H9 (cell line): ENCODE data around the gene YAE1. TPM values are rescaled to one million over a fixed set of nuclear protein-coding genes. Genes with fewer than 3 reads are reported as not detected.

Experiments
- DNase-seq: peaks from one replicate; pipeline ENCODE4 v3.0.0-alpha.2; 2017
- H2AFZ ChIP-seq: one replicate; pipeline ENCODE4 v1.6.1; 2013; ENCODE audit warnings: mild to moderate bottlenecking, low read length, control low read depth, moderate library complexity
- H2AK5ac ChIP-seq: 2 replicates; pipeline ENCODE4 v1.6.1; 2013; ENCODE audit warnings: low read length, control low read depth, mixed read lengths; ENCODE audit not compliant: insufficient read length
- H2BK120ac ChIP-seq: one replicate; pipeline ENCODE4 v1.6.1; 2013; ENCODE audit warnings: low read depth, mild to moderate bottlenecking, low read length, control low read depth, inconsistent platforms; ENCODE audit not compliant: poor library complexity, severe bottlenecking
- H2BK12ac ChIP-seq: 2 replicates; pipeline ENCODE4 v1.6.1; 2013; ENCODE audit warnings: low read length, control low read depth, mixed read lengths, low read depth; ENCODE audit not compliant: insufficient read length
- H2BK15ac ChIP-seq: 2 replicates; pipeline ENCODE4 v1.6.1; 2013; ENCODE audit warnings: low read depth, low read length, control low read depth
- H2BK20ac ChIP-seq: one replicate; pipeline ENCODE4 v1.6.1; 2013; ENCODE audit warnings: low read depth, mild to moderate bottlenecking, low read length, control low read depth, inconsistent platforms; ENCODE audit not compliant: poor library complexity, severe bottlenecking
- H2BK5ac ChIP-seq: 2 replicates; pipeline ENCODE4 v1.6.1; 2013; ENCODE audit warnings: low read length, control low read depth, mixed read lengths; ENCODE audit not compliant: insufficient read length
- H3K14ac ChIP-seq: 2 replicates; pipeline ENCODE4 v1.6.1; 2013; ENCODE audit warnings: low read length, control low read depth; ENCODE audit not compliant: insufficient read depth
- H3K18ac ChIP-seq: 2 replicates; pipeline ENCODE4 v1.6.1; 2013; ENCODE audit warnings: low read depth, mild to moderate bottlenecking, mixed read lengths, low read length, control low read depth; ENCODE audit not compliant: insufficient read length
- H3K23ac ChIP-seq: 2 replicates; pipeline ENCODE4 v1.6.1; 2013; ENCODE audit warnings: low read length, control low read depth, mixed read lengths, low read depth; ENCODE audit not compliant: insufficient read length
- H3K23me2 ChIP-seq: 2 replicates; pipeline ENCODE4 v1.6.1; 2013; ENCODE audit warnings: low read depth, mild to moderate bottlenecking, mixed read lengths, low read length, control low read depth; ENCODE audit not compliant: insufficient read length, poor library complexity, severe bottlenecking
- H3K27ac ChIP-seq: 2 replicates; pipeline ENCODE4 v1.5.1; 2013; ENCODE audit warnings: low read length, control low read depth, mixed read lengths, low read depth; ENCODE audit not compliant: insufficient read length
- H3K27me3 ChIP-seq: 2 replicates; pipeline ENCODE4 v1.6.1; 2013; ENCODE audit warnings: low read length, control low read depth, inconsistent platforms; ENCODE audit not compliant: insufficient read depth
- H3K4ac ChIP-seq: 2 replicates; pipeline ENCODE4 v1.6.1; 2013; ENCODE audit warnings: low read depth, mild to moderate bottlenecking, control low read depth, inconsistent platforms, low read length, moderate library complexity
- H3K4me1 ChIP-seq: 2 replicates; pipeline ENCODE4 v1.6.1; 2013; ENCODE audit warnings: low read length, control low read depth, inconsistent platforms; ENCODE audit not compliant: insufficient read depth
- H3K4me2 ChIP-seq: 2 replicates; pipeline ENCODE4 v1.6.1; 2013; ENCODE audit warnings: low read length, control low read depth, mixed read lengths; ENCODE audit not compliant: insufficient read length, insufficient read depth
- H3K56ac ChIP-seq: 2 replicates; pipeline ENCODE4 v1.6.1; 2013; ENCODE audit warnings: low read depth, mild to moderate bottlenecking, mixed read lengths, low read length, control low read depth; ENCODE audit not compliant: insufficient read length
- H3K79me1 ChIP-seq: 2 replicates; pipeline ENCODE4 v1.6.1; 2013; ENCODE audit warnings: low read depth, mild to moderate bottlenecking, moderate library complexity, low read length, control low read depth, inconsistent platforms; ENCODE audit not compliant: insufficient read depth, poor library complexity, severe bottlenecking
- H3K79me2 ChIP-seq: 2 replicates; pipeline ENCODE4 v1.6.1; 2013; ENCODE audit warnings: low read length, control low read depth, inconsistent platforms; ENCODE audit not compliant: insufficient read depth
- H3K9ac ChIP-seq: 2 replicates; pipeline ENCODE4 v1.6.1; 2013; ENCODE audit warnings: low read length, control low read depth, mixed read lengths; ENCODE audit not compliant: insufficient read length; ENCODE audit errors: extremely low read depth
- H3K9me3 ChIP-seq: one replicate; pipeline ENCODE4 v1.6.1; 2013; ENCODE audit warnings: low read depth, low read length, inconsistent platforms; ENCODE audit not compliant: control insufficient read depth
- H3T11ph ChIP-seq: one replicate; pipeline ENCODE4 v1.6.1; 2013; ENCODE audit warnings: mild to moderate bottlenecking, low read length, control low read depth, inconsistent platforms
- H4K20me1 ChIP-seq: one replicate; pipeline ENCODE4 v1.6.1; 2013; ENCODE audit not compliant: control insufficient read depth, insufficient read length, insufficient read depth
- H4K5ac ChIP-seq: 2 replicates; pipeline ENCODE4 v1.6.1; 2013; ENCODE audit warnings: low read depth, mild to moderate bottlenecking, mixed read lengths, low read length, control low read depth; ENCODE audit not compliant: insufficient read length
- H4K8ac ChIP-seq: replicated peaks from 2 replicates; pipeline ENCODE4 v1.6.1; 2013; ENCODE audit warnings: low read length, control low read depth, mixed read lengths, low read depth; ENCODE audit not compliant: insufficient read length
- H4K91ac ChIP-seq: 2 replicates; pipeline ENCODE4 v1.6.1; 2013; ENCODE audit warnings: low read depth, mild to moderate bottlenecking, moderate library complexity, mixed read lengths, low read length, control low read depth; ENCODE audit not compliant: insufficient read length
- H3K27ac Mint-ChIP-seq, 3 experiments: 2 replicates in 2 of 3; 3 replicates in 1 of 3; pipeline ENCODE4 v1.8.0; 2020 to 2021; ENCODE audit warnings: mixed read lengths in 3 of 3, mild to moderate bottlenecking in 1 of 3, moderate library complexity in 1 of 3
- H3K27me3 Mint-ChIP-seq: 2 replicates; pipeline ENCODE4 v1.8.0; 2021; ENCODE audit warnings: low read depth, mild to moderate bottlenecking, moderate library complexity, mixed read lengths
- H3K36me3 Mint-ChIP-seq, 3 experiments: 2 replicates in 2 of 3; 3 replicates in 1 of 3; pipeline ENCODE4 v1.8.0; 2020 to 2021; ENCODE audit warnings: low read depth in 3 of 3, mixed read lengths in 3 of 3; ENCODE audit not compliant: insufficient read depth in 1 of 3
- H3K4me1 Mint-ChIP-seq, 2 experiments: 2 replicates each; pipeline ENCODE4 v1.8.0; 2020; ENCODE audit warnings: mixed read lengths in 2 of 2
- H3K4me3 Mint-ChIP-seq, 2 experiments: 2 replicates in 1 of 2; 3 replicates in 1 of 2; pipeline ENCODE4 v1.8.0; 2020 to 2021; ENCODE audit warnings: mild to moderate bottlenecking in 2 of 2, mixed read lengths in 2 of 2, moderate library complexity in 1 of 2
- H3K9me3 Mint-ChIP-seq, 2 experiments: 2 replicates in 1 of 2; 3 replicates in 1 of 2; pipeline ENCODE4 v1.8.0; 2020; ENCODE audit warnings: mild to moderate bottlenecking in 2 of 2, mixed read lengths in 2 of 2, moderate library complexity in 1 of 2
- WGBS: extraction: QIAGEN DNeasy Blood & Tissue Kit; methylation state at CpG from one replicate; pipeline ENCODE4 v1.1.7; 2013; ENCODE audit warnings: missing lambda C conversion rate, low lambda C conversion rate, mixed read lengths; ENCODE audit not compliant: insufficient read length; ENCODE audit errors: extremely low coverage; 5-methylcytosine and 5-hydroxymethylcytosine counted together
- total RNA-seq: library from RNA; stranded (reverse); gene quantifications from 2 replicates; pipeline ENCODE4 v1.2.1, GENCODE V29; 2021
- TF ChIP-seq, protein P1 (sequence below): fragments of 200-600 bp; sonication (generic); conservative IDR thresholded peaks from 3 replicates; pipeline ENCODE4 v1.8.0; 2021; ENCODE audit warnings: antibody characterized with exemption, mild to moderate bottlenecking

The YAE1 gene
- total RNA-seq, 1 experiment from 2014 or later: 28.8 TPM

GRCh38 chr7:39539816-39540215 lies 26.4 kb upstream of the YAE1 start:
- no peak overlapping the region for H3K4ac ChIP-seq
- no peak overlapping the region for H3K56ac ChIP-seq
- H2BK20ac ChIP-seq: no peak overlapping the region
- no peak overlapping the region for H2BK120ac ChIP-seq
- no peak for DNase-seq
- no peak overlapping the region for H4K91ac ChIP-seq
- no peaks in the 10 kb centered on the region for H3K9me3 Mint-ChIP-seq
- H3K4me3 Mint-ChIP-seq: no peak overlapping the region
- no peak overlapping the region for H3K18ac ChIP-seq
- H3K4me1 Mint-ChIP-seq: peaks cover 10 to 13% of the 10 kb centered on the region in 2 experiments
- H2BK5ac ChIP-seq: no peak overlapping the region
- no peaks in the 10 kb centered on the region for H3K9me3 ChIP-seq
- H3K27me3 Mint-ChIP-seq: peaks cover 6% of the 10 kb centered on the region
- no peak overlapping the region for H3K27ac ChIP-seq
- H3K4me1 ChIP-seq: peaks cover 3% of the 10 kb centered on the region; the same call in 1 of the 2 replicates
- no peaks in the 10 kb centered on the region for H3K36me3 Mint-ChIP-seq
- no peaks in the 10 kb centered on the region for H3K79me1 ChIP-seq
- H3K27ac Mint-ChIP-seq: no peak overlapping the region
- TF ChIP-seq, protein P1, sequence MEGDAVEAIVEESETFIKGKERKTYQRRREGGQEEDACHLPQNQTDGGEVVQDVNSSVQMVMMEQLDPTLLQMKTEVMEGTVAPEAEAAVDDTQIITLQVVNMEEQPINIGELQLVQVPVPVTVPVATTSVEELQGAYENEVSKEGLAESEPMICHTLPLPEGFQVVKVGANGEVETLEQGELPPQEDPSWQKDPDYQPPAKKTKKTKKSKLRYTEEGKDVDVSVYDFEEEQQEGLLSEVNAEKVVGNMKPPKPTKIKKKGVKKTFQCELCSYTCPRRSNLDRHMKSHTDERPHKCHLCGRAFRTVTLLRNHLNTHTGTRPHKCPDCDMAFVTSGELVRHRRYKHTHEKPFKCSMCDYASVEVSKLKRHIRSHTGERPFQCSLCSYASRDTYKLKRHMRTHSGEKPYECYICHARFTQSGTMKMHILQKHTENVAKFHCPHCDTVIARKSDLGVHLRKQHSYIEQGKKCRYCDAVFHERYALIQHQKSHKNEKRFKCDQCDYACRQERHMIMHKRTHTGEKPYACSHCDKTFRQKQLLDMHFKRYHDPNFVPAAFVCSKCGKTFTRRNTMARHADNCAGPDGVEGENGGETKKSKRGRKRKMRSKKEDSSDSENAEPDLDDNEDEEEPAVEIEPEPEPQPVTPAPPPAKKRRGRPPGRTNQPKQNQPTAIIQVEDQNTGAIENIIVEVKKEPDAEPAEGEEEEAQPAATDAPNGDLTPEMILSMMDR: no peak
- no peak overlapping the region for H3K14ac ChIP-seq
- H3T11ph ChIP-seq: no peak overlapping the region
- no peak overlapping the region for H2BK12ac ChIP-seq
- no peak overlapping the region for H2AK5ac ChIP-seq
- H4K8ac ChIP-seq: no peak overlapping the region
- H4K20me1 ChIP-seq: no peaks in the 10 kb centered on the region
- no peak overlapping the region for H2BK15ac ChIP-seq
- no peaks in the 10 kb centered on the region for H3K27me3 ChIP-seq
- H3K9ac ChIP-seq: no peak overlapping the region
- no peaks in the 10 kb centered on the region for H3K79me2 ChIP-seq
- no peak overlapping the region for H4K5ac ChIP-seq
- no peak overlapping the region for H3K4me2 ChIP-seq
- H3K23ac ChIP-seq: no peak overlapping the region
- no peak overlapping the region for H2AFZ ChIP-seq
- WGBS: no CpG with 5 or more reads among the region's 5 CpGs
- H3K23me2 ChIP-seq: no peaks in the 10 kb centered on the region
